ENCODE measurements around the gene NUDC. TPM values are rescaled to one million over a fixed set of nuclear protein-coding genes. Genes with fewer than 3 reads are reported as not detected.
"Not testable (repeated sequence)": the region's sequence is repeated elsewhere in the genome, so short reads cannot be mapped to it uniquely, and the experiment has no call there.

Gene NUDC
- total and polyA plus RNA-seq, 2 of the 4 experiments (the other 2 are of a cell fraction) = 34.8 to 89.8 TPM

- H3K4me1 ChIP-seq (ENCODE audit: control insufficient read depth, insufficient read depth, low read length); H3K18ac ChIP-seq (ENCODE audit: low read depth, low read length); dilution Hi-C loops (cut with HindIII; ENCODE audit: low sequenced_read_pairs, unreplicated experiment); H3K27ac ChIP-seq (ENCODE audit: insufficient read depth, low read length); BruUV-seq (replicated peaks); H2AK5ac ChIP-seq (ENCODE audit: low read depth, low read length); H3K56ac ChIP-seq (ENCODE audit: extremely low read depth, insufficient read depth, low read length); H2BK20ac ChIP-seq (ENCODE audit: low read depth, low read length); H3K14ac ChIP-seq (replicated peaks; ENCODE audit: low read depth, low read length); DNase-seq; H2AFZ ChIP-seq (replicated peaks; ENCODE audit: low read length, poor library complexity); POLR2A ChIA-PET (ENCODE audit: unreplicated experiment); H3K4ac ChIP-seq (ENCODE audit: low read depth, low read length); H3K27me3 ChIP-seq (ENCODE audit: control insufficient read depth, insufficient read depth, low read length); H3K4me3 ChIP-seq (ENCODE audit: insufficient read depth, low read depth, low read length); intact Hi-C loops (cut with micrococcal nuclease); H3K9me1 ChIP-seq (ENCODE audit: insufficient read depth, low read length); H4K20me1 ChIP-seq (ENCODE audit: insufficient read depth, low read length); H3K9ac ChIP-seq (ENCODE audit: low read depth, low read length); H4K5ac ChIP-seq (ENCODE audit: low read depth, low read length); H3K9me3 ChIP-seq (ENCODE audit: control insufficient read depth, insufficient read depth, low read length); in situ Hi-C loops (cut with MboI; ENCODE audit: low sequenced_read_pairs); H3K79me1 ChIP-seq (ENCODE audit: low read depth in 1 of 2, low read length in 2 of 2); H2BK120ac ChIP-seq (ENCODE audit: low read depth, low read length); H4K91ac ChIP-seq (ENCODE audit: insufficient read depth, low read depth, low read length); H2BK5ac ChIP-seq (ENCODE audit: low read depth, low read length, poor library complexity, severe bottlenecking); H4K8ac ChIP-seq (ENCODE audit: low read depth in 2 of 2, low read length in 2 of 2); CTCF ChIA-PET; ATAC-seq (ENCODE audit: low read depth); H2BK15ac ChIP-seq (ENCODE audit: low read depth, low read length); H3K23ac ChIP-seq (ENCODE audit: low read depth, low read length); H3K4me2 ChIP-seq (ENCODE audit: low read depth, low read length); H2AK9ac ChIP-seq (replicated peaks; ENCODE audit: low read depth, low read length, poor library complexity): not testable (repeated sequence)
- peaks cover 26% of the 10 kb centered on the region for H3K36me3 ChIP-seq (ENCODE audit: control insufficient read depth, insufficient read depth, low read length)
- no CpG with 5 or more reads among the region's 16 CpGs for WGBS, 2 experiments (ENCODE audit: extremely low coverage in 2 of 2, insufficient read length in 1 of 2)
Observed at GRCh38 chr1:26948725-26949057, 27.1 kb downstream of the NUDC start.

Measured in IMR-90 (cell line).